Stimulated activated naive CD8-positive, alpha-beta T cell treated with anti-CD3 and anti-CD28 coated beads, Interleukin-15, amount 100 ng/mL, for 72 hours (primary cell): Measurements from ENCODE around the gene STK36.

Experiments used
- ATAC-seq: fragments of 150-1000 bp; cut with Tn5 transposase; 2 replicates; pipeline ENCODE4 v1.10.0; 2021; ENCODE audit warnings: mild to moderate bottlenecking, moderate library complexity
- DNase-seq, 2 donors: peaks; one replicate each; pipeline ENCODE4 v3.0.0; 2021 to 2022
- H3K27ac Mint-ChIP-seq, 2 donors: one replicate each; pipeline ENCODE4 v1.8.0; 2022; ENCODE audit warnings: mild to moderate bottlenecking in 2 of 2, mixed read lengths in 2 of 2, moderate library complexity in 2 of 2
- H3K27me3 Mint-ChIP-seq: one replicate; pipeline ENCODE4 v1.8.0; 2022; ENCODE audit warnings: mixed read lengths
- H3K4me1 Mint-ChIP-seq: one replicate; pipeline ENCODE4 v1.8.0; 2022; ENCODE audit warnings: mild to moderate bottlenecking, mixed read lengths
- H3K4me3 Mint-ChIP-seq, 2 donors: one replicate each; pipeline ENCODE4 v1.8.0; 2022; ENCODE audit warnings: mild to moderate bottlenecking in 2 of 2, mixed read lengths in 2 of 2, moderate library complexity in 1 of 2
- H3K9me3 Mint-ChIP-seq, 2 donors: one replicate each; pipeline ENCODE4 v1.8.0; 2022; ENCODE audit warnings: mixed read lengths in 2 of 2

STK36 gene

GRCh38 chr2:218671654-218672566, at the start of gene STK36, which contains the start of gene RNF25:
STK36 (plus strand) TSS chr2:218672086; CDS start chr2:218672830, 744 bp downstream.
RNF25 (minus strand) TSS chr2:218672002; CDS start chr2:218671970, 32 bp downstream.
- DNase-seq (peak; percentile 74 to 83), ATAC-seq (peak; percentile 99)
- Mint-ChIP-seq H3K4me3 (peak within 1 kb of the TSS; percentile 97 to 100), H3K9me3 (no peaks in the 10 kb centered on the region), H3K27me3 (no peaks in the 10 kb centered on the region), H3K4me1 (peaks cover 33% of the 10 kb centered on the region), H3K27ac (peak within 1 kb of the TSS; percentile 97 to 98)

- Mint-ChIP-seq H3K27ac (no peak overlapping the region), H3K4me1 (peaks cover 7% of the 10 kb centered on the region), H3K4me3 (no peak overlapping the region), H3K9me3 (no peaks in the 10 kb centered on the region), H3K27me3 (no peaks in the 10 kb centered on the region)
- no peak for ATAC-seq
- DNase-seq: no peak
Measured at GRCh38 chr2:218622606-218623365, 49.1 kb upstream of the STK36 start.

GRCh38 chr2:218623366-218623705, 48.5 kb upstream of the STK36 start:
- Mint-ChIP-seq H3K27ac (no peak overlapping the region), H3K27me3 (no peaks in the 10 kb centered on the region), H3K4me1 (peaks cover 12% of the 10 kb centered on the region), H3K4me3 (no peak overlapping the region), H3K9me3 (no peaks in the 10 kb centered on the region)
- no peak for DNase-seq
- ATAC-seq: no peak

GRCh38 chr2:218626369-218626768, 45.5 kb upstream of the STK36 start:
- no peak for DNase-seq
- Mint-ChIP-seq H3K27me3 (no peaks in the 10 kb centered on the region), H3K4me3 (no peak overlapping the region), H3K4me1 (peaks cover 12% of the 10 kb centered on the region), H3K27ac (peak overlapping the region in 1 of 2 donors; percentile 50), H3K9me3 (no peaks in the 10 kb centered on the region)
- ATAC-seq: no peak

GRCh38 chr2:218627939-218628338, 43.9 kb upstream of the STK36 start:
- ATAC-seq: peak; percentile 75
- Mint-ChIP-seq H3K9me3 (no peaks in the 10 kb centered on the region), H3K4me1 (peaks cover 12% of the 10 kb centered on the region), H3K27me3 (no peaks in the 10 kb centered on the region), H3K27ac (no peak overlapping the region), H3K4me3 (no peak overlapping the region)
- no peak for DNase-seq

- DNase-seq (no peak), ATAC-seq (no peak)
- H3K27ac Mint-ChIP-seq: no peak overlapping the region
- H3K4me3 Mint-ChIP-seq: no peak overlapping the region
- no peaks in the 10 kb centered on the region for H3K9me3 Mint-ChIP-seq
- no peaks in the 10 kb centered on the region for H3K27me3 Mint-ChIP-seq
- H3K4me1 Mint-ChIP-seq: peaks cover 6% of the 10 kb centered on the region
Measured at GRCh38 chr2:218631837-218632236, 40.0 kb upstream of the STK36 start.

GRCh38 chr2:218635719-218636118, 36.2 kb upstream of the STK36 start:
- H3K27me3 Mint-ChIP-seq: no peaks in the 10 kb centered on the region
- no peak overlapping the region for H3K4me3 Mint-ChIP-seq
- DNase-seq: no peak
- H3K27ac Mint-ChIP-seq: no peak overlapping the region
- no peak for ATAC-seq
- no peaks in the 10 kb centered on the region for H3K9me3 Mint-ChIP-seq
- H3K4me1 Mint-ChIP-seq: no peaks in the 10 kb centered on the region

GRCh38 chr2:218638372-218638771, 33.5 kb upstream of the STK36 start:
- Mint-ChIP-seq H3K4me1 (no peaks in the 10 kb centered on the region), H3K9me3 (no peaks in the 10 kb centered on the region), H3K4me3 (no peak overlapping the region), H3K27me3 (no peaks in the 10 kb centered on the region), H3K27ac (no peak overlapping the region)
- DNase-seq (no peak), ATAC-seq (no peak)

GRCh38 chr2:218642121-218642656, 29.7 kb upstream of the STK36 start:
- DNase-seq: no peak
- H3K27ac Mint-ChIP-seq: peak overlapping the region in 1 of 2 donors; percentile 24
- H3K4me1 Mint-ChIP-seq: no peaks in the 10 kb centered on the region
- H3K27me3 Mint-ChIP-seq: no peaks in the 10 kb centered on the region
- no peak overlapping the region for H3K4me3 Mint-ChIP-seq
- H3K9me3 Mint-ChIP-seq: no peaks in the 10 kb centered on the region
- ATAC-seq: peak; percentile 15

GRCh38 chr2:218642786-218643185, 29.1 kb upstream of the STK36 start:
- ATAC-seq (peak; percentile 35), DNase-seq (no peak)
- Mint-ChIP-seq H3K27me3 (no peaks in the 10 kb centered on the region), H3K4me3 (no peak overlapping the region), H3K9me3 (no peaks in the 10 kb centered on the region), H3K4me1 (no peaks in the 10 kb centered on the region), H3K27ac (no peak overlapping the region)

- ATAC-seq (no peak), DNase-seq (no peak)
- Mint-ChIP-seq H3K4me3 (no peak overlapping the region), H3K27me3 (no peaks in the 10 kb centered on the region), H3K4me1 (peaks cover 6% of the 10 kb centered on the region), H3K27ac (no peak overlapping the region), H3K9me3 (no peaks in the 10 kb centered on the region)
Measured at GRCh38 chr2:218643751-218644310, 28.1 kb upstream of the STK36 start.

GRCh38 chr2:218644721-218645120, 27.2 kb upstream of the STK36 start:
- H3K4me1 Mint-ChIP-seq: peaks cover 6% of the 10 kb centered on the region
- no peak for DNase-seq
- no peak overlapping the region for H3K4me3 Mint-ChIP-seq
- ATAC-seq: no peak
- H3K9me3 Mint-ChIP-seq: no peaks in the 10 kb centered on the region
- H3K27me3 Mint-ChIP-seq: no peaks in the 10 kb centered on the region
- H3K27ac Mint-ChIP-seq: peak overlapping the region; percentile 9 to 94

GRCh38 chr2:218645126-218645525, 26.8 kb upstream of the STK36 start:
- Mint-ChIP-seq H3K9me3 (no peaks in the 10 kb centered on the region), H3K27me3 (no peaks in the 10 kb centered on the region), H3K4me3 (no peak overlapping the region), H3K27ac (peak overlapping the region in 1 of 2 donors; percentile 40), H3K4me1 (peaks cover 6% of the 10 kb centered on the region)
- no peak for DNase-seq
- ATAC-seq: no peak

GRCh38 chr2:218648088-218648786, 23.6 kb upstream of the STK36 start:
- no peaks in the 10 kb centered on the region for H3K9me3 Mint-ChIP-seq
- peaks cover 13% of the 10 kb centered on the region for H3K4me1 Mint-ChIP-seq
- ATAC-seq (peak; percentile 83), DNase-seq (peak; percentile 39 to 58)
- no peaks in the 10 kb centered on the region for H3K27me3 Mint-ChIP-seq
- no peak overlapping the region for H3K27ac Mint-ChIP-seq
- no peak overlapping the region for H3K4me3 Mint-ChIP-seq

GRCh38 chr2:218648787-218649100, 23.1 kb upstream of the STK36 start:
- H3K27ac Mint-ChIP-seq: no peak overlapping the region
- DNase-seq (no peak), ATAC-seq (peak; percentile 29)
- H3K9me3 Mint-ChIP-seq: no peaks in the 10 kb centered on the region
- no peak overlapping the region for H3K4me3 Mint-ChIP-seq
- H3K4me1 Mint-ChIP-seq: peaks cover 13% of the 10 kb centered on the region
- no peaks in the 10 kb centered on the region for H3K27me3 Mint-ChIP-seq
